HepG2 (cell line): ENCODE data around the gene ZNF24. TPM values are rescaled to one million over a fixed set of nuclear protein-coding genes. Genes with fewer than 3 reads are reported as not detected.

Source experiments
- GATA4 ChIP-seq: sonication (generic); IDR thresholded peaks from 2 replicates; pipeline ENCODE4 v1.6.1; 2016; ENCODE audit warnings: antibody characterized with exemption, low read depth, borderline replicate concordance
- GATAD2A ChIP-seq: IDR thresholded peaks from 2 replicates; pipeline ENCODE4 v1.6.1; 2016
- MED8 ChIP-seq: sonication (generic); formaldehyde crosslinking; IDR thresholded peaks from 2 replicates; pipeline ENCODE4 v1.8.1; 2023; ENCODE audit warnings: mild to moderate bottlenecking, missing genetic modification reagents; ENCODE audit not compliant: insufficient replicate concordance
- NCOA5 ChIP-seq: sonication (generic); formaldehyde crosslinking; IDR thresholded peaks from 2 replicates; pipeline ENCODE4 v1.4.0; 2020; ENCODE audit warnings: missing genetic modification reagents
- NFIC ChIP-seq: IDR thresholded peaks from 2 replicates; pipeline ENCODE4 v1.6.1; 2012; ENCODE audit warnings: mild to moderate bottlenecking, low read length, inconsistent platforms
- RBAK ChIP-seq: sonication (generic); formaldehyde crosslinking; IDR thresholded peaks from 2 replicates; pipeline ENCODE4 v1.5.1; 2020; ENCODE audit warnings: mild to moderate bottlenecking, missing genetic modification reagents
- TARDBP ChIP-seq: sonication (generic); formaldehyde crosslinking; IDR thresholded peaks from 2 replicates; pipeline ENCODE4 v1.8.0; 2022; ENCODE audit warnings: mild to moderate bottlenecking, missing genetic modification reagents
- ZBTB38 ChIP-seq: sonication (generic); formaldehyde crosslinking; IDR thresholded peaks from 2 replicates; pipeline ENCODE4 v1.5.1; 2020; ENCODE audit warnings: mild to moderate bottlenecking, missing genetic modification reagents
- ZBTB42 ChIP-seq: sonication (generic); formaldehyde crosslinking; IDR thresholded peaks from 2 replicates; pipeline ENCODE4 v1.5.0; 2020; ENCODE audit warnings: mild to moderate bottlenecking, missing genetic modification reagents
- ZKSCAN5 ChIP-seq: sonication (generic); formaldehyde crosslinking; IDR thresholded peaks from 2 replicates; pipeline ENCODE4 v1.5.1; 2020; ENCODE audit warnings: mild to moderate bottlenecking, missing genetic modification reagents
- ZNF251 ChIP-seq: sonication (generic); formaldehyde crosslinking; IDR thresholded peaks from 2 replicates; pipeline ENCODE4 v1.9.0; 2021; ENCODE audit warnings: mild to moderate bottlenecking, missing genetic modification reagents
- ZNF354B ChIP-seq: sonication (generic); formaldehyde crosslinking; IDR thresholded peaks from 2 replicates; pipeline ENCODE4 v1.8.0; 2022; ENCODE audit warnings: mild to moderate bottlenecking, missing genetic modification reagents
- ZNF441 ChIP-seq: sonication (generic); formaldehyde crosslinking; IDR thresholded peaks from 2 replicates; pipeline ENCODE4 v1.7.0; 2021; ENCODE audit warnings: missing genetic modification reagents, borderline replicate concordance
- ZNF652 ChIP-seq: IDR thresholded peaks from 2 replicates; pipeline ENCODE4 v1.6.1; 2016; ENCODE audit warnings: low read depth, borderline replicate concordance
- polyA plus RNA-seq, 8 experiments: library from polyadenylated mRNA; depleted of rRNA in 3 of 8; stranded (reverse) in 7 of 8; unstranded in 1 of 8; fragments of >200 nt; fragmentation: Illumina TruSeq in 4 of 8; extraction: Trizol in 4 of 8; gene quantifications; 2 replicates each; pipeline versions ENCODE4 v1.2.1 to v1.2.3, GENCODE V29; 2011 to 2016; ENCODE audit warnings: low read depth in 4 of 8, missing spikeins in 1 of 8, mixed read lengths in 1 of 8; ENCODE audit not compliant: insufficient read depth in 1 of 8
- total RNA-seq, 5 experiments: library from RNA; depleted of rRNA; stranded (reverse); fragments of >200 nt; fragmentation: Illumina TruSeq; extraction: Trizol; gene quantifications; 2 replicates each; pipeline ENCODE4 v1.2.3, GENCODE V29; 2016; ENCODE audit warnings: low read depth in 1 of 5
- TF ChIP-seq, protein P1 (sequence below): sonication (generic); formaldehyde crosslinking; IDR thresholded peaks from 2 replicates; pipeline ENCODE4 v1.8.0; 2022; ENCODE audit warnings: mild to moderate bottlenecking, missing genetic modification reagents, moderate library complexity
- TF ChIP-seq, protein P2 (sequence below): sonication (generic); formaldehyde crosslinking; IDR thresholded peaks from 2 replicates; pipeline ENCODE4 v1.5.0; 2020; ENCODE audit warnings: mild to moderate bottlenecking, missing genetic modification reagents, moderate library complexity
- TF ChIP-seq, protein P3 (sequence below): sonication (generic); formaldehyde crosslinking; IDR thresholded peaks from 2 replicates; pipeline ENCODE4 v1.5.1; 2020; ENCODE audit warnings: mild to moderate bottlenecking, missing genetic modification reagents, borderline replicate concordance
- TF ChIP-seq, protein P4 (sequence below): sonication (generic); formaldehyde crosslinking; conservative IDR thresholded peaks from 2 replicates; pipeline ENCODE4 v1.4.0; 2020; ENCODE audit warnings: missing genetic modification reagents
- TF ChIP-seq, protein P5 (sequence below): sonication (generic); formaldehyde crosslinking; IDR thresholded peaks from 2 replicates; pipeline ENCODE4 v1.4.0; 2020; ENCODE audit warnings: missing genetic modification reagents, mild to moderate bottlenecking, borderline replicate concordance
- TF ChIP-seq, protein P6 (sequence below): sonication (generic); formaldehyde crosslinking; IDR thresholded peaks from 2 replicates; pipeline ENCODE4 v1.8.1; 2023; ENCODE audit warnings: missing genetic modification reagents, mild to moderate bottlenecking, borderline replicate concordance

The ZNF24 gene
- total and polyA plus RNA-seq, 2 of the 13 experiments (the other 11 are each of a cell fraction or from before 2014, with no cell fraction given) = 19.5 to 41.1 TPM

DNA sequence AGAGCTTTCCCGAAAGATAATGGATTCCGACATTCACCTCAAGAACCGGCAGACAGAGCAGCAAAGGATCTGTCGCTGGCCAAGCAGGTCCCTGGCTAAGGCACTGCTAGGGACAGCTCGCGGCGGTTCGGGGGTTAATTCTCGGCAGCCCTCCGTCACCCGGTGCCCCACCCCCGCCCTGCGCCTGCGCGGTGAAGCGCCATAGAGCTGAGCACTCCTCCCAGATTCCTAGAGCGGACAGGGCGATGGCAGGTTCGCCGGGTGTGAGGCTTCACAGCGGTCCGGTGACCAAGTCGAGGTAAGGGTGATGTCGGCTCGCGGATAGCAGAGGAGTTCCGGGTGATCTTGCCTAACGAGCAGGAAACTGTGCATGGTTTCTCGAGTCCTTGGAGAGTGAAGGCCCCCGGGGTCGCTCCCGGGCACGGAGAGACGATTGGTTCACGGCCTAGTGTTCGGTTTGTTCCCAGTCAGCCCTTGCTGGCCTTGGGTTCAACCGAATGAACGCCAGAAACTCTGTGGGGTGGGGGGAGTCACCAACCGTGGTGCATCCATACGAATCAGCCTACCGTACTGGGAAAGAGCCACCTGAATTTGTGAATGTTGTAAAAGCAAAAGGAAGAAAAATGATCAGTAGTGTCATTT lies 54.0 kb downstream of the ZNF24 start, which contains the start of gene ZSCAN30 (continued):
- no peak for TF ChIP-seq ZNF251 (CRISPR knock-in tag)
- TF ChIP-seq, protein P1, sequence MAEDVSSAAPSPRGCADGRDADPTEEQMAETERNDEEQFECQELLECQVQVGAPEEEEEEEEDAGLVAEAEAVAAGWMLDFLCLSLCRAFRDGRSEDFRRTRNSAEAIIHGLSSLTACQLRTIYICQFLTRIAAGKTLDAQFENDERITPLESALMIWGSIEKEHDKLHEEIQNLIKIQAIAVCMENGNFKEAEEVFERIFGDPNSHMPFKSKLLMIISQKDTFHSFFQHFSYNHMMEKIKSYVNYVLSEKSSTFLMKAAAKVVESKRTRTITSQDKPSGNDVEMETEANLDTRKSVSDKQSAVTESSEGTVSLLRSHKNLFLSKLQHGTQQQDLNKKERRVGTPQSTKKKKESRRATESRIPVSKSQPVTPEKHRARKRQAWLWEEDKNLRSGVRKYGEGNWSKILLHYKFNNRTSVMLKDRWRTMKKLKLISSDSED (CRISPR knock-in tag) = no peak
- TF ChIP-seq ZBTB38 (CRISPR knock-in tag) = peak; percentile 93
- peak; percentile 67; the same call in 1 of the 2 replicates for TF ChIP-seq TARDBP (CRISPR knock-in tag)
- no peak for TF ChIP-seq ZKSCAN5 (CRISPR knock-in tag)
- TF ChIP-seq MED8 (CRISPR knock-in tag) = peak; percentile 93
- TF ChIP-seq RBAK (CRISPR knock-in tag) = no peak
- no peak for TF ChIP-seq ZBTB42 (CRISPR knock-in tag)
- TF ChIP-seq, protein P2, sequence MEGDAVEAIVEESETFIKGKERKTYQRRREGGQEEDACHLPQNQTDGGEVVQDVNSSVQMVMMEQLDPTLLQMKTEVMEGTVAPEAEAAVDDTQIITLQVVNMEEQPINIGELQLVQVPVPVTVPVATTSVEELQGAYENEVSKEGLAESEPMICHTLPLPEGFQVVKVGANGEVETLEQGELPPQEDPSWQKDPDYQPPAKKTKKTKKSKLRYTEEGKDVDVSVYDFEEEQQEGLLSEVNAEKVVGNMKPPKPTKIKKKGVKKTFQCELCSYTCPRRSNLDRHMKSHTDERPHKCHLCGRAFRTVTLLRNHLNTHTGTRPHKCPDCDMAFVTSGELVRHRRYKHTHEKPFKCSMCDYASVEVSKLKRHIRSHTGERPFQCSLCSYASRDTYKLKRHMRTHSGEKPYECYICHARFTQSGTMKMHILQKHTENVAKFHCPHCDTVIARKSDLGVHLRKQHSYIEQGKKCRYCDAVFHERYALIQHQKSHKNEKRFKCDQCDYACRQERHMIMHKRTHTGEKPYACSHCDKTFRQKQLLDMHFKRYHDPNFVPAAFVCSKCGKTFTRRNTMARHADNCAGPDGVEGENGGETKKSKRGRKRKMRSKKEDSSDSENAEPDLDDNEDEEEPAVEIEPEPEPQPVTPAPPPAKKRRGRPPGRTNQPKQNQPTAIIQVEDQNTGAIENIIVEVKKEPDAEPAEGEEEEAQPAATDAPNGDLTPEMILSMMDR (CRISPR knock-in tag) = no peak; the same call in 1 of the 2 replicates
- no peak for TF ChIP-seq NCOA5 (CRISPR knock-in tag)
- TF ChIP-seq, protein P3, sequence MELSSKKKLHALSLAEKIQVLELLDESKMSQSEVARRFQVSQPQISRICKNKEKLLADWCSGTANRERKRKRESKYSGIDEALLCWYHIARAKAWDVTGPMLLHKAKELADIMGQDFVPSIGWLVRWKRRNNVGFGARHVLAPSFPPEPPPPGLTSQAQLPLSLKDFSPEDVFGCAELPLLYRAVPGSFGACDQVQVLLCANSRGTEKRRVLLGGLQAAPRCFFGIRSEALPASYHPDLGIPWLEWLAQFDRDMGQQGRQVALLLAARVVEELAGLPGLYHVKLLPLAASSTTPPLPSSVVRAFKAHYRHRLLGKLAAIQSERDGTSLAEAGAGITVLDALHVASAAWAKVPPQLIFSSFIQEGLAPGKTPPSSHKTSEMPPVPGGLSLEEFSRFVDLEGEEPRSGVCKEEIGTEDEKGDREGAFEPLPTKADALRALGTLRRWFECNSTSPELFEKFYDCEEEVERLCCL = peak; percentile 90
- TF ChIP-seq ZNF441 (CRISPR knock-in tag) = peak; percentile 92
- TF ChIP-seq, protein P4, sequence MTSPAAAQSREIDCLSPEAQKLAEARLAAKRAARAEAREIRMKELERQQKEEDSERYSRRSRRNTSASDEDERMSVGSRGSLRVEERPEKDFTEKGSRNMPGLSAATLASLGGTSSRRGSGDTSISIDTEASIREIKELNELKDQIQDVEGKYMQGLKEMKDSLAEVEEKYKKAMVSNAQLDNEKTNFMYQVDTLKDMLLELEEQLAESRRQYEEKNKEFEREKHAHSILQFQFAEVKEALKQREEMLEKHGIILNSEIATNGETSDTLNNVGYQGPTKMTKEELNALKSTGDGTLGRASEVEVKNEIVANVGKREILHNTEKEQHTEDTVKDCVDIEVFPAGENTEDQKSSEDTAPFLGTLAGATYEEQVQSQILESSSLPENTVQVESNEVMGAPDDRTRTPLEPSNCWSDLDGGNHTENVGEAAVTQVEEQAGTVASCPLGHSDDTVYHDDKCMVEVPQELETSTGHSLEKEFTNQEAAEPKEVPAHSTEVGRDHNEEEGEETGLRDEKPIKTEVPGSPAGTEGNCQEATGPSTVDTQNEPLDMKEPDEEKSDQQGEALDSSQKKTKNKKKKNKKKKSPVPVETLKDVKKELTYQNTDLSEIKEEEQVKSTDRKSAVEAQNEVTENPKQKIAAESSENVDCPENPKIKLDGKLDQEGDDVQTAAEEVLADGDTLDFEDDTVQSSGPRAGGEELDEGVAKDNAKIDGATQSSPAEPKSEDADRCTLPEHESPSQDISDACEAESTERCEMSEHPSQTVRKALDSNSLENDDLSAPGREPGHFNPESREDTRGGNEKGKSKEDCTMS (CRISPR knock-in tag) = no peak
- TF ChIP-seq, protein P5, sequence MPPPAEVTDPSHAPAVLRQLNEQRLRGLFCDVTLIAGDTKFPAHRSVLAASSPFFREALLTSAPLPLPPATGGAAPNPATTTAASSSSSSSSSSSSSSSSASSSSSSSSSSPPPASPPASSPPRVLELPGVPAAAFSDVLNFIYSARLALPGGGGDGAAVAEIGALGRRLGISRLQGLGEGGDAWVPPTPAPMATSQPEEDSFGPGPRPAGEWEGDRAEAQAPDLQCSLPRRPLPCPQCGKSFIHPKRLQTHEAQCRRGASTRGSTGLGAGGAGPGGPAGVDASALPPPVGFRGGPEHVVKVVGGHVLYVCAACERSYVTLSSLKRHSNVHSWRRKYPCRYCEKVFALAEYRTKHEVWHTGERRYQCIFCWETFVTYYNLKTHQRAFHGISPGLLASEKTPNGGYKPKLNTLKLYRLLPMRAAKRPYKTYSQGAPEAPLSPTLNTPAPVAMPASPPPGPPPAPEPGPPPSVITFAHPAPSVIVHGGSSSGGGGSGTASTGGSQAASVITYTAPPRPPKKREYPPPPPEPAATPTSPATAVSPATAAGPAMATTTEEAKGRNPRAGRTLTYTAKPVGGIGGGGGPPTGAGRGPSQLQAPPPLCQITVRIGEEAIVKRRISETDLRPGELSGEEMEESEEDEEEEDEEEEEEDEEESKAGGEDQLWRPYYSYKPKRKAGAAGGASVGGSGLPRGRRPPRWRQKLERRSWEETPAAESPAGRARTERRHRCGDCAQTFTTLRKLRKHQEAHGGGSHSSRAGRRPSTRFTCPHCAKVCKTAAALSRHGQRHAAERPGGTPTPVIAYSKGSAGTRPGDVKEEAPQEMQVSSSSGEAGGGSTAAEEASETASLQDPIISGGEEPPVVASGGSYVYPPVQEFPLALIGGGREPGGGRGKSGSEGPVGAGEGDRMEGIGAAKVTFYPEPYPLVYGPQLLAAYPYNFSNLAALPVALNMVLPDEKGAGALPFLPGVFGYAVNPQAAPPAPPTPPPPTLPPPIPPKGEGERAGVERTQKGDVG = peak; percentile 77; the same call in 1 of the 2 replicates
- TF ChIP-seq NFIC = no peak
- peak; percentile 100 for TF ChIP-seq ZNF652 (CRISPR knock-in tag)
- peak; percentile 59 for TF ChIP-seq GATA4
- TF ChIP-seq GATAD2A = peak; percentile 79
- TF ChIP-seq, protein P6, sequence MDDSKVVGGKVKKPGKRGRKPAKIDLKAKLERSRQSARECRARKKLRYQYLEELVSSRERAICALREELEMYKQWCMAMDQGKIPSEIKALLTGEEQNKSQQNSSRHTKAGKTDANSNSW (CRISPR knock-in tag) = peak; percentile 78; the same call in 1 of the 2 replicates
- TF ChIP-seq ZNF354B (CRISPR knock-in tag) = no peak
